Fibroblast of lung (primary cell): ENCODE data around the gene AGO1. TPM values are rescaled to one million over a fixed set of nuclear protein-coding genes. Genes with fewer than 3 reads are reported as not detected.

Experiments
- DNase-seq, 2 donors: peaks; one replicate each; pipeline versions ENCODE4 v3.0.0 to v3.0.0-alpha.2; 2010; ENCODE audit warnings: low read depth in 2 of 2
- H2AFZ ChIP-seq: 2 replicates; pipeline ENCODE4 v1.5.1; 2012; ENCODE audit warnings: low read length, control low read depth, inconsistent platforms
- H3K27ac ChIP-seq: 2 replicates; pipeline ENCODE4 v1.5.1; 2011; ENCODE audit warnings: low read length, control low read depth; ENCODE audit not compliant: insufficient read depth
- H3K27me3 ChIP-seq: 2 replicates; pipeline ENCODE4 v1.5.1; 2011; ENCODE audit warnings: mild to moderate bottlenecking, low read length; ENCODE audit not compliant: control insufficient read depth, insufficient read depth
- H3K36me3 ChIP-seq: 2 replicates; pipeline ENCODE4 v1.5.1; 2011; ENCODE audit warnings: low read length; ENCODE audit not compliant: control insufficient read depth, insufficient read depth
- H3K4me1 ChIP-seq: 2 replicates; pipeline ENCODE4 v1.5.1; 2011; ENCODE audit warnings: low read length; ENCODE audit not compliant: control insufficient read depth, insufficient read depth; ENCODE audit errors: extremely low read depth
- H3K4me2 ChIP-seq: 2 replicates; pipeline ENCODE4 v1.5.1; 2011; ENCODE audit warnings: low read length, control low read depth; ENCODE audit not compliant: insufficient read depth; ENCODE audit errors: extremely low read depth
- H3K4me3 ChIP-seq, 4 experiments: fragments of 200-600 bp in 1 of 4; sonication (generic) in 1 of 4; replicated peaks in 1 of 4; 2 replicates each; pipeline ENCODE4 v1.5.1; 2011 to 2016; ENCODE audit warnings: low read length in 4 of 4, low read depth in 3 of 4, mild to moderate bottlenecking in 3 of 4, control low read depth in 2 of 4, inconsistent platforms in 1 of 4, mixed read lengths in 1 of 4; ENCODE audit not compliant: insufficient read depth in 1 of 4; ENCODE audit errors: control extremely low read depth in 1 of 4
- H3K79me2 ChIP-seq: 2 replicates; pipeline ENCODE4 v1.5.1; 2012; ENCODE audit warnings: mild to moderate bottlenecking, low read length, inconsistent platforms; ENCODE audit not compliant: control insufficient read depth, insufficient read depth
- H3K9ac ChIP-seq: 2 replicates; pipeline ENCODE4 v1.5.1; 2011; ENCODE audit warnings: mild to moderate bottlenecking, low read length, control low read depth; ENCODE audit not compliant: insufficient read depth
- H3K9me3 ChIP-seq: 2 replicates; pipeline ENCODE4 v1.5.1; 2012; ENCODE audit warnings: low read depth, low read length; ENCODE audit not compliant: control insufficient read depth, insufficient read depth
- H4K20me1 ChIP-seq: 2 replicates; pipeline ENCODE4 v1.5.1; 2011; ENCODE audit warnings: low read length; ENCODE audit not compliant: control insufficient read depth, insufficient read depth; ENCODE audit errors: extremely low read depth
- EZH2 ChIP-seq: IDR thresholded peaks from 2 replicates; pipeline ENCODE4 v1.5.1; 2012; ENCODE audit warnings: low read length, control low read depth, mild to moderate bottlenecking; ENCODE audit errors: missing control alignments
- polyA plus RNA-seq, 2 donors: library from polyadenylated mRNA; depleted of rRNA in 1 of 2; stranded (reverse) in 1 of 2; unstranded in 1 of 2; fragments of >200 nt; gene quantifications; 2 replicates each; pipeline ENCODE4 v1.2.1, GENCODE V29; 2011 to 2012; ENCODE audit warnings: missing spikeins in 1 of 2
- total RNA-seq: library from RNA; depleted of rRNA; stranded (reverse); fragments of >200 nt; gene quantifications from 2 replicates; pipeline ENCODE4 v1.2.1, GENCODE V29; 2014
- TF ChIP-seq, protein P1 (sequence below), 2 donors: IDR thresholded peaks in 1 of 2; conservative IDR thresholded peaks in 1 of 2; 1 replicate in 1 of 2; 2 replicates in 1 of 2; pipeline ENCODE4 v1.5.1; 2011 to 2012; ENCODE audit warnings: low read length in 2 of 2, control low read depth in 1 of 2, inconsistent platforms in 1 of 2, low read depth in 1 of 2, mild to moderate bottlenecking in 1 of 2

The AGO1 gene
- total and polyA plus RNA-seq, 2 donors (not counting 1 experiment from before 2014, with no cell fraction given), result 7.6 to 12.8 TPM

GRCh38 chr1:35893051-35893879, 10.3 kb downstream of the AGO1 start:
- Histone ChIP-seq H3K27me3 (no peaks in the 10 kb centered on the region), H3K79me2 (no peaks in the 10 kb centered on the region), H2AFZ (no peak overlapping the region), H3K9me3 (no peaks in the 10 kb centered on the region), H3K4me3 (no peak overlapping the region), H3K4me2 (no peak overlapping the region), H3K9ac (no peak overlapping the region), H4K20me1 (no peaks in the 10 kb centered on the region), H3K4me1 (no peaks in the 10 kb centered on the region), H3K36me3 (peaks cover 4% of the 10 kb centered on the region), H3K27ac (no peak overlapping the region)
- no peak for DNase-seq
- TF ChIP-seq, protein P1, sequence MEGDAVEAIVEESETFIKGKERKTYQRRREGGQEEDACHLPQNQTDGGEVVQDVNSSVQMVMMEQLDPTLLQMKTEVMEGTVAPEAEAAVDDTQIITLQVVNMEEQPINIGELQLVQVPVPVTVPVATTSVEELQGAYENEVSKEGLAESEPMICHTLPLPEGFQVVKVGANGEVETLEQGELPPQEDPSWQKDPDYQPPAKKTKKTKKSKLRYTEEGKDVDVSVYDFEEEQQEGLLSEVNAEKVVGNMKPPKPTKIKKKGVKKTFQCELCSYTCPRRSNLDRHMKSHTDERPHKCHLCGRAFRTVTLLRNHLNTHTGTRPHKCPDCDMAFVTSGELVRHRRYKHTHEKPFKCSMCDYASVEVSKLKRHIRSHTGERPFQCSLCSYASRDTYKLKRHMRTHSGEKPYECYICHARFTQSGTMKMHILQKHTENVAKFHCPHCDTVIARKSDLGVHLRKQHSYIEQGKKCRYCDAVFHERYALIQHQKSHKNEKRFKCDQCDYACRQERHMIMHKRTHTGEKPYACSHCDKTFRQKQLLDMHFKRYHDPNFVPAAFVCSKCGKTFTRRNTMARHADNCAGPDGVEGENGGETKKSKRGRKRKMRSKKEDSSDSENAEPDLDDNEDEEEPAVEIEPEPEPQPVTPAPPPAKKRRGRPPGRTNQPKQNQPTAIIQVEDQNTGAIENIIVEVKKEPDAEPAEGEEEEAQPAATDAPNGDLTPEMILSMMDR (conservative IDR thresholded peaks at IDR 0.05 in 1 of 2, IDR thresholded peaks at IDR 0.05 in 1 of 2; ENCODE audit: low read depth in 1 of 2, low read length in 2 of 2), result no peak
- TF ChIP-seq EZH2, result no peak

GRCh38 chr1:35894183-35894582, 11.2 kb downstream of the AGO1 start:
- Histone ChIP-seq H3K79me2 (no peaks in the 10 kb centered on the region), H3K27ac (no peak overlapping the region), H3K27me3 (no peaks in the 10 kb centered on the region), H3K9me3 (no peaks in the 10 kb centered on the region), H3K9ac (no peak overlapping the region), H2AFZ (no peak overlapping the region), H3K4me2 (no peak overlapping the region), H3K36me3 (peaks cover 4% of the 10 kb centered on the region), H3K4me1 (no peaks in the 10 kb centered on the region), H4K20me1 (no peaks in the 10 kb centered on the region), H3K4me3 (no peak overlapping the region)
- no peak for TF ChIP-seq EZH2
- TF ChIP-seq, protein P1 (conservative IDR thresholded peaks at IDR 0.05 in 1 of 2, IDR thresholded peaks at IDR 0.05 in 1 of 2; ENCODE audit: low read depth in 1 of 2, low read length in 2 of 2), result no peak
- peak; percentile 33 to 53 for DNase-seq

DNA sequence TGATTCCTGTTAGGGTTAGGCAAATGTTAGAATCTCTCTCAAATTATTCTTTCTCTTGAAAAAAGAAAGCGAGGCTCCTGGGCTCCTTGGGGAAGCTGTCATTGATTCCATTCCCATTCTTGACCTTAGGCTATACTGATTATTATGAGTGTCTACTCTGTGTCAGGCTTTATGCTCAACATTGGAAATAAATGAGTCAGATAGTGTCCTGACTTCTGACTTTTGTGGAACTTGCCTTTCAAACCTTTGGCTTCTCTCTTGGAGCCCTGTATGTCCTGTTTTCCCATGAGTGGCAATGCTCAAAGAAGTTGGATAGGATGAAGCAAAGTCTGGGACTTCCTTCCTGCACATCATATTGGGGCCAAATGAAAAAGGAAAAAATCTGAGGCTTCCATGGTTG, 11.6 kb downstream of the AGO1 start:
- Histone ChIP-seq H3K36me3 (peaks cover 4% of the 10 kb centered on the region), H3K4me1 (no peaks in the 10 kb centered on the region), H3K27ac (no peak overlapping the region), H3K9me3 (no peaks in the 10 kb centered on the region), H3K9ac (no peak overlapping the region), H3K79me2 (no peaks in the 10 kb centered on the region), H3K4me3 (no peak overlapping the region), H4K20me1 (no peaks in the 10 kb centered on the region), H3K27me3 (no peaks in the 10 kb centered on the region), H2AFZ (no peak overlapping the region), H3K4me2 (no peak overlapping the region)
- no peak for DNase-seq
- TF ChIP-seq EZH2, result no peak
- TF ChIP-seq, protein P1 (conservative IDR thresholded peaks at IDR 0.05 in 1 of 2, IDR thresholded peaks at IDR 0.05 in 1 of 2; ENCODE audit: low read depth in 1 of 2, low read length in 2 of 2), result no peak
